Esophagus muscularis mucosa (tissue), 4 donors: ENCODE measurements around the gene NOCT. TPM values are rescaled to one million over a fixed set of nuclear protein-coding genes. Genes with fewer than 3 reads are reported as not detected.

Experiments used
- DNase-seq: peaks from one replicate; pipeline ENCODE4 v3.0.0-alpha.2; 2017; ENCODE audit errors: extremely low spot score
- H3K27ac ChIP-seq, 4 donors: fragments of 200-600 bp; sonication (generic); replicated peaks in 1 of 4; 1 replicate in 3 of 4; 2 replicates in 1 of 4; pipeline ENCODE4 v1.5.1; 2016 to 2019; ENCODE audit warnings: mild to moderate bottlenecking in 1 of 4
- H3K27me3 ChIP-seq, 4 donors: fragments of 200-600 bp; sonication (generic); one replicate each; pipeline versions ENCODE4 v1.5.1 to v1.6.0; 2016 to 2019
- H3K36me3 ChIP-seq, 4 donors: fragments of 200-600 bp; sonication (generic); one replicate each; pipeline ENCODE4 v1.5.1; 2016 to 2019
- H3K4me1 ChIP-seq, 4 donors: fragments of 200-600 bp; sonication (generic); one replicate each; pipeline ENCODE4 v1.5.1; 2016 to 2019
- H3K4me3 ChIP-seq, 4 donors: fragments of 200-600 bp; sonication (generic); 1 replicate in 2 of 4; 2 replicates in 2 of 4; pipeline ENCODE4 v1.5.1; 2016 to 2019; ENCODE audit warnings: mild to moderate bottlenecking in 4 of 4, moderate library complexity in 1 of 4
- H3K9me3 ChIP-seq, 4 donors: fragments of 200-600 bp; sonication (generic); 1 replicate in 3 of 4; 2 replicates in 1 of 4; pipeline ENCODE4 v1.5.1; 2016 to 2019
- EP300 ChIP-seq: sonication (generic); formaldehyde crosslinking; IDR thresholded peaks from one replicate; pipeline ENCODE4 v1.6.1; 2017; ENCODE audit warnings: antibody characterized with exemption
- POLR2A ChIP-seq: fragments of 450-650 bp; IDR thresholded peaks from one replicate; pipeline ENCODE4 v1.6.1; 2017; ENCODE audit warnings: antibody characterized with exemption, moderate library complexity, mild to moderate bottlenecking, low read depth
- POLR2AphosphoS5 ChIP-seq, 2 donors: sonication (generic); formaldehyde crosslinking; IDR thresholded peaks; one replicate each; pipeline ENCODE4 v1.6.1; 2017; ENCODE audit warnings: antibody characterized with exemption in 2 of 2
- WGBS: methylation state at CpG from one replicate; pipeline ENCODE4 v1.1.5; 2018; 5-methylcytosine and 5-hydroxymethylcytosine counted together
- intact Hi-C: fragments of 100-400 bp; cut with DNase I; formaldehyde crosslinking; loops from one replicate; pipeline ENCODE4 v1.15.1; 2023
- total RNA-seq, 4 donors: library from RNA; depleted of rRNA; stranded (reverse); fragments of >200 nt; gene quantifications; one replicate each; pipeline versions ENCODE4 v1.1.0 to v1.2.1, GENCODE V29; 2016
- TF ChIP-seq, protein P1 (sequence below), 3 experiments: fragments of 200-600 bp in 2 of 3; fragments of 450-650 bp in 1 of 3; sonication (generic) in 2 of 3; IDR thresholded peaks; one replicate each; pipeline ENCODE4 v1.5.1; 2017 to 2019; ENCODE audit warnings: antibody characterized with exemption in 3 of 3, mild to moderate bottlenecking in 2 of 3, moderate library complexity in 1 of 3

The NOCT gene
- total RNA-seq, 4 donors from 2014 or later: 1.7 to 7.0 (median 2.1) TPM

DNA sequence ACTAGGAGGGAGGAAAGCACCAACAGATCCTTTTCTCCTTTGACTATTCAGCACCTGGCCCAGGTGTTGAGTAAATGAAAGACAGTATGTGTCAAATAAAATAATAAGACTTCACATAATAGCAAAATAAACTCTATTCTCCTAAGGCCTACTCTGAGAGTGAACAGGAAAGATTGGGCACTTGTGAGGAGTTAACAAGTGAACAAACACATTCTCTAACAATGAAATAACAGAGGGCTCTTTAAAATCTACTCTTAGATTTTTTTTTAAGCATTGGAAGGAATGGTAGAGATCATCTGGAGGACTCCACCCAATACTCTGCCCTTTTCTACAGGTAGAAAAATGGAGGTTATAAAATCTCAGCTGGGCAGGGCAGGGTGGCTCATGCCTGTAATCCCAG, 39.1 kb upstream of the NOCT start:
- no peaks in the 10 kb centered on the region for H3K36me3 ChIP-seq
- no peak overlapping the region for H3K27ac ChIP-seq
- no peaks in the 10 kb centered on the region for H3K9me3 ChIP-seq
- H3K4me3 ChIP-seq: no peak overlapping the region
- no peak for DNase-seq
- no peaks in the 10 kb centered on the region for H3K27me3 ChIP-seq
- peaks cover 0 to 6% (median 3%) of the 10 kb centered on the region in 4 donors for H3K4me1 ChIP-seq
- TF ChIP-seq POLR2A (no peak), POLR2AphosphoS5 (IDR thresholded peaks at IDR 0.05) (no peak), EP300 (no peak)
- TF ChIP-seq, protein P1, sequence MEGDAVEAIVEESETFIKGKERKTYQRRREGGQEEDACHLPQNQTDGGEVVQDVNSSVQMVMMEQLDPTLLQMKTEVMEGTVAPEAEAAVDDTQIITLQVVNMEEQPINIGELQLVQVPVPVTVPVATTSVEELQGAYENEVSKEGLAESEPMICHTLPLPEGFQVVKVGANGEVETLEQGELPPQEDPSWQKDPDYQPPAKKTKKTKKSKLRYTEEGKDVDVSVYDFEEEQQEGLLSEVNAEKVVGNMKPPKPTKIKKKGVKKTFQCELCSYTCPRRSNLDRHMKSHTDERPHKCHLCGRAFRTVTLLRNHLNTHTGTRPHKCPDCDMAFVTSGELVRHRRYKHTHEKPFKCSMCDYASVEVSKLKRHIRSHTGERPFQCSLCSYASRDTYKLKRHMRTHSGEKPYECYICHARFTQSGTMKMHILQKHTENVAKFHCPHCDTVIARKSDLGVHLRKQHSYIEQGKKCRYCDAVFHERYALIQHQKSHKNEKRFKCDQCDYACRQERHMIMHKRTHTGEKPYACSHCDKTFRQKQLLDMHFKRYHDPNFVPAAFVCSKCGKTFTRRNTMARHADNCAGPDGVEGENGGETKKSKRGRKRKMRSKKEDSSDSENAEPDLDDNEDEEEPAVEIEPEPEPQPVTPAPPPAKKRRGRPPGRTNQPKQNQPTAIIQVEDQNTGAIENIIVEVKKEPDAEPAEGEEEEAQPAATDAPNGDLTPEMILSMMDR (IDR thresholded peaks at IDR 0.05): no peak
- intact Hi-C loops: no loop called here

DNA sequence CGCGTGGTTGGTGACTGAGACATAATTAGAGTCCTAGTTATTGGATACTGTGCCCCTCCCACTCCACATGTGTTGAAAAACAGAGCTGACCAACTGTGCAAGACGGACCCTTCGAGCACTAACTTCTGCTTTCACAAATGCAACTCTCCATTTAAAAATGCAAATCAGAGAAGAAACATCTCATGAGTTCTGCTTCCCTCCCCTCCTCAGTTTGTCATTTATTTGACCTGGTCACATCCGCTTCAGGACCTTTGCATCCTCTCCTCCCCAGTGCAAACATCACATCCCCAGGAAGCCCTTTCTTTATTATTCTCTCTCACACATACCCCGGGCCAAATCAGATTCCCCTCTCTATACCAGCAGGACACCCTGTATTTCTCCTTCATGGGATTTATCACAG, 38.1 kb upstream of the NOCT start:
- H3K4me3 ChIP-seq: no peak overlapping the region
- DNase-seq: no peak
- intact Hi-C loops: no loop called here
- H3K36me3 ChIP-seq: no peaks in the 10 kb centered on the region
- WGBS: 59% methylated on average over 6 of the region's 6 CpGs
- H3K27ac ChIP-seq: no peak overlapping the region
- peaks cover 5 to 16% (median 10%) of the 10 kb centered on the region in 4 donors for H3K4me1 ChIP-seq
- TF ChIP-seq POLR2A: no peak
- TF ChIP-seq EP300: no peak
- TF ChIP-seq, protein P1 (IDR thresholded peaks at IDR 0.05): no peak
- no peak for TF ChIP-seq POLR2AphosphoS5 (IDR thresholded peaks at IDR 0.05)
- H3K9me3 ChIP-seq: no peaks in the 10 kb centered on the region
- H3K27me3 ChIP-seq: no peaks in the 10 kb centered on the region

DNA sequence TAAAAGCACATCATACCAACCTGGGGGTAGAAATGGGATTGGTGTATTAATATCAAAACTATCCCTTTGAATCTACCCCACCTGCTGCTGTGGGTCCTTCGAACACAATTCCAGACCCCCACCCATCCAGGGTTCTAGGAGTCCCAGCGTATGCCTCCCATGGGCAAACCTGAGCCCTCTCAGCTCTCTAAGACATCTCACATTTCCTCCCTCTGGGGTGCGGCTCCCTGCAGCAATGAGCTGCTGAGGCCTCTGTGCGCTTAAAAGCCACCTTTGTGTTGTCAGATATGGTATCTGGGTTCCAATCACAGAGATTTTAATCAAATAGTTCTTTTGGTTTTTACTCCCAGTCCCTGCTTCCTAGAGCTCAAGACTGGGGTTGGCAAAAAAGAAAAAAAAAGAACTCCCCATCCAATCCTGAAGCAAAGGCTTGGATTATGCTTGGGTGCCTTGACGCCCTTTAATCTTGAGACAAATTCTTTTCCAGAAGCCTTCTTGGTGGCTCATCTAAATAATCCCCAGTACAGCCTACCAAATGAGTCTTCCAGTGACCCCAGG, 37.5 kb upstream of the NOCT start:
- 92% methylated on average over 5 of the region's 5 CpGs for WGBS
- peaks cover 7 to 18% (median 12%) of the 10 kb centered on the region in 4 donors for H3K4me1 ChIP-seq
- no peaks in the 10 kb centered on the region for H3K9me3 ChIP-seq
- no peaks in the 10 kb centered on the region for H3K27me3 ChIP-seq
- TF ChIP-seq POLR2AphosphoS5 (IDR thresholded peaks at IDR 0.05): no peak
- TF ChIP-seq, protein P1 (IDR thresholded peaks at IDR 0.05): no peak
- TF ChIP-seq POLR2A: no peak
- TF ChIP-seq EP300: no peak
- DNase-seq: no peak
- no peaks in the 10 kb centered on the region for H3K36me3 ChIP-seq
- intact Hi-C loops: no loop called here
- H3K27ac ChIP-seq: no peak overlapping the region
- H3K4me3 ChIP-seq: no peak overlapping the region

DNA sequence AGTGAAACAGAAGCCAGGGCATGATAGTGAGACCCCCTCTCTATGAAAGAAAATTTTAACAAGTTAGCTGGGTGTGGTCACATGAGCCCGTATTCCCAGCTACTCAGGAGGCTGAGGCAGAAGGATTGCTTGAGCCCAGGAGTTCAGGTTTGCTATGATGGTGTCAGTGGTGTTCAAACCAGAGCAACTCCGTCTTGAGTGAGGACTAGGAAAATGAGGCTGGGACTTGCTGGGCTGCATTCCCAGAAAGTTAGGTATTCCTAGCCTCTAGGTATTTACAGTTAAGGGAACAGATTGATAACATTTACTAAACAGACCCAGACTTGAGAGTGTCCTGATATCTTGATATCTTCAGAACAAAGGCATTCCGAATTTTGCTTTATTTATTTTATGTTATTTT, 37.0 kb upstream of the NOCT start:
- Histone ChIP-seq H3K27me3 (no peaks in the 10 kb centered on the region), H3K4me1 (peaks cover 7 to 18% (median 12%) of the 10 kb centered on the region in 4 donors), H3K27ac (no peak overlapping the region), H3K4me3 (no peak overlapping the region), H3K9me3 (no peaks in the 10 kb centered on the region), H3K36me3 (no peaks in the 10 kb centered on the region)
- TF ChIP-seq EP300: no peak
- TF ChIP-seq, protein P1 (IDR thresholded peaks at IDR 0.05): no peak
- intact Hi-C loops: no loop called here
- DNase-seq: no peak
- WGBS: 84% methylated on average over 3 of the region's 3 CpGs

DNA sequence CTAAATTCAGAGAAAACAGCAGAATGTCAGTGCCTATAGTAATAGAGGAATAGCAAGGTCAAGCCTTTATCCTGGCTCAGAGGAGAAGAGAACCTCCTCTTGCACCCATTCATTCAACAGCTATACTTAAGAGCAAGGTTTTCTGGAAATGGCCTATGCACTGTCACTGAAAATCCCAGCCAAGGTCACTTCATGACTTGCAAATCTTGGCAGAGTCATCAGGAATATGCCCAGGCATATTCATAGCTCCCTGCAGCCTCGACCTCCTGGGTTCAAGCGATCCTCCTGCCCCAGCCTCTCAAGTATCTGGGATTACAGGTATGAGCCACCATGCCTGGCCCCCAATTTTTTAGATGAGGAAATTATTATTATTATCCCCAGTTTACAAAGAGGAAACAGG, 35.8 kb upstream of the NOCT start:
- intact Hi-C loops: no loop called here
- TF ChIP-seq POLR2A: no peak
- no peak for TF ChIP-seq EP300
- TF ChIP-seq, protein P1 (IDR thresholded peaks at IDR 0.05): no peak
- TF ChIP-seq POLR2AphosphoS5 (IDR thresholded peaks at IDR 0.05): no peak
- no peak for DNase-seq
- H3K4me3 ChIP-seq: no peak overlapping the region
- no peaks in the 10 kb centered on the region for H3K9me3 ChIP-seq
- peaks cover 7 to 18% (median 12%) of the 10 kb centered on the region in 4 donors for H3K4me1 ChIP-seq
- no peak overlapping the region for H3K27ac ChIP-seq
- WGBS: 91% methylated on average over 2 of the region's 2 CpGs
- H3K36me3 ChIP-seq: no peaks in the 10 kb centered on the region
- H3K27me3 ChIP-seq: no peaks in the 10 kb centered on the region
